ENCODE data around the gene ZNF487.

ZNF487 gene

DNA sequence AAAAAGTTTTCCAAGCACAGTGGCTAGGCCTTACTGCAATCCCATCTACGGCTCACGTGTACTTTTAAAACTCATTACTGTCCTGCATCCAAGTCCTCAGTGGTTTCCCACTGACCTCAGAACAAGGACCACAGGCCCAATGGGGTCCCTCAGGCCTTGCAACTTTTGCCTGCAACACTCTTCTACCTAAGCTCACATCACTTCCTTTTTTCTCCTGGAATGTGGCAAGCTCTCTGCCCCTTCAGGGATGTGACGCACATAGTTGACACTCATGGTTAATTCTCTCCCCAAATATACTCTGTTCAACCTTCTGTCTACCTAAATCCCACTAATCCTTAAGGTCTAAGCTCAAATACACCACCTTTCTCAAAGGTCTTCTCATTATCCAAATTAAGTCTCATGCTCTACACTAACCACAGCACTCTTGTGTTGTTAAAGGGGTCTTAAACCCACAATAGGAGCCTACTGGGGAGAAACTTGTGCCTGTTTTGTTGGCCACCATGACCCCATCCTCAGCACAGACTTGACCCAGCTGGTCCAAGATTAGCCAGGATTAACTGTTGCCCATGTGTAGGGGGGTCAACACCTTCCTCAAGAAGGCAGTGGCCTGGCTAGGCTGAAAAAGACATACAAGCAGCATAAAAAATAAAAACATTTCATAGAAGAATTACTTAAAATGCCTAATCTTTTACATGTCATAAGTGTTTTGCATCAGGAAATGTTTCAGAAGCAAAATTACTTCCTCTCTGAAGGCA lies 43.1 kb upstream of the ZNF487 start:
- Histone ChIP-seq H3K36me3 (peaks cover 61 to 88% (median 83%) of the 10 kb centered on the region in 11 experiments), H3K9ac (peak overlapping the region; percentile 89 to 98 (median 95); a peak in 19 of 22 replicates), H3K4me1 (peaks cover 41 to 76% (median 61%) of the 10 kb centered on the region in 10 experiments), H3K4me3 (peak overlapping the region in 4 of 10 experiments; percentile 73 to 88 (median 80); a peak in 5 of 20 replicates), H3K27me3 (no peaks in the 10 kb centered on the region), H3K4me2 (peak overlapping the region; percentile 85 to 99 (median 95)), H3K9me3 (replicated peaks in 1 of 11) (no peaks in the 10 kb centered on the region), H4K20me1 (peaks cover 88 to 98% (median 96%) of the 10 kb centered on the region in 11 experiments), H3K27ac (peak overlapping the region in 10 of 11 experiments; percentile 89 to 98 (median 96); a peak in 16 of 22 replicates)
- no peak for TF ChIP-seq Cebpa-rat (IDR thresholded peaks at IDR 0.05)

DNA sequence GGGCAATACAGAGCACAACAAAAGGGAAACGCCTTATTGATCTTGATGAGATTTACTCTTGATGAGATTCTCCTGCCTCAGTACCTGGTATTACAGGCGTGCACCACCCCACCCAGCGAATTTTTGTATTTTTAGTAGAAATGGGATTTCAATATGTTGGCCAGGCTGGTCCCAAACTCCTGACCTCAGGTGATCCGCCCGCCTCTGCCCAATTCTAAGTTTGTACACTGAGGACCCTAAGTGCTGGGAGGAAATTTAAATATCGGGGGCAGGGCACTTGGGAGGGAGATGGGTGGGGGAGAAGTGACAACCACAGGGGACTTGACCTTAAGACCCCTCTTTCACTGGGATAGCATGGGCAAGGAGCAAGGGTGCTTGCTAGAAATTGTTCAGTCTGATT lies 42.0 kb upstream of the ZNF487 start:
- H3K36me3 ChIP-seq: peaks cover 59 to 88% (median 83%) of the 10 kb centered on the region in 11 experiments
- H4K20me1 ChIP-seq: peaks cover 88 to 98% (median 96%) of the 10 kb centered on the region in 11 experiments
- no peaks in the 10 kb centered on the region for H3K27me3 ChIP-seq
- peak overlapping the region; percentile 89 to 98 (median 95); a peak in 21 of 22 replicates for H3K9ac ChIP-seq
- peaks cover 52 to 84% (median 71%) of the 10 kb centered on the region in 10 experiments for H3K4me1 ChIP-seq
- H3K27ac ChIP-seq: peak overlapping the region; percentile 89 to 98 (median 96); a peak in 17 of 22 replicates
- H3K4me2 ChIP-seq: peak overlapping the region; percentile 85 to 99 (median 95)
- H3K9me3 ChIP-seq (replicated peaks in 1 of 11): no peaks in the 10 kb centered on the region
- peak overlapping the region; percentile 66 to 88 (median 76); a peak in 19 of 20 replicates for H3K4me3 ChIP-seq
- TF ChIP-seq Cebpa-rat (IDR thresholded peaks at IDR 0.05): no peak

DNA sequence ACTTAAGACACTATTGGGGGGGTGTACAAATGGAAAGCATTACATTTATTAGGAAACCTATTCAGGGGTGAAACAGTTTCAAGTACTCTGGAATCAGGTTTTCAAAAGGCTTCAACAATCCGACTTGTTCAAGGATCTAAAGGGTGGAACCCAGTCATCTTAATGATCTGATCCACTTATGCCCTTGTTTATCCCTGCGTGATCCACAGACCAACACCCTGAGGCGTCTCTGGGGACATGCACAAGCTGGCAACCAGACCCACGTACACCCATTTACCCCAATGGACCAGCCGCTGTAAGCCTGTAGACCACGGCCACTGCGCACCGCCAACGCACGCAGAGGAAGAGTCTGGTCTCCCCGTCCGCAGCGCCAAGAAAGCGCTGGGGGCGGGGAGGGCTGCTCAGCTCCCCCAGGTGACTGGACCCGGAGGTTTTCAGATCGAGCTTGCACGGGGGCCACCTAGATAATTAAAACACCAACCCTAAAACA lies 41.3 kb upstream of the ZNF487 start:
- H3K4me2 ChIP-seq: peak overlapping the region; percentile 85 to 99 (median 95)
- no peaks in the 10 kb centered on the region for H3K27me3 ChIP-seq
- H4K20me1 ChIP-seq: peaks cover 88 to 98% (median 96%) of the 10 kb centered on the region in 11 experiments
- H3K4me1 ChIP-seq: peaks cover 60 to 84% (median 77%) of the 10 kb centered on the region in 10 experiments
- H3K36me3 ChIP-seq: peaks cover 56 to 88% (median 81%) of the 10 kb centered on the region in 11 experiments
- H3K27ac ChIP-seq: peak overlapping the region; percentile 89 to 98 (median 96)
- TF ChIP-seq Cebpa-rat (IDR thresholded peaks at IDR 0.05): no peak
- peak overlapping the region; percentile 66 to 88 (median 76) for H3K4me3 ChIP-seq
- peak overlapping the region; percentile 89 to 98 (median 95) for H3K9ac ChIP-seq
- H3K9me3 ChIP-seq (replicated peaks in 1 of 11): no peaks in the 10 kb centered on the region

DNA sequence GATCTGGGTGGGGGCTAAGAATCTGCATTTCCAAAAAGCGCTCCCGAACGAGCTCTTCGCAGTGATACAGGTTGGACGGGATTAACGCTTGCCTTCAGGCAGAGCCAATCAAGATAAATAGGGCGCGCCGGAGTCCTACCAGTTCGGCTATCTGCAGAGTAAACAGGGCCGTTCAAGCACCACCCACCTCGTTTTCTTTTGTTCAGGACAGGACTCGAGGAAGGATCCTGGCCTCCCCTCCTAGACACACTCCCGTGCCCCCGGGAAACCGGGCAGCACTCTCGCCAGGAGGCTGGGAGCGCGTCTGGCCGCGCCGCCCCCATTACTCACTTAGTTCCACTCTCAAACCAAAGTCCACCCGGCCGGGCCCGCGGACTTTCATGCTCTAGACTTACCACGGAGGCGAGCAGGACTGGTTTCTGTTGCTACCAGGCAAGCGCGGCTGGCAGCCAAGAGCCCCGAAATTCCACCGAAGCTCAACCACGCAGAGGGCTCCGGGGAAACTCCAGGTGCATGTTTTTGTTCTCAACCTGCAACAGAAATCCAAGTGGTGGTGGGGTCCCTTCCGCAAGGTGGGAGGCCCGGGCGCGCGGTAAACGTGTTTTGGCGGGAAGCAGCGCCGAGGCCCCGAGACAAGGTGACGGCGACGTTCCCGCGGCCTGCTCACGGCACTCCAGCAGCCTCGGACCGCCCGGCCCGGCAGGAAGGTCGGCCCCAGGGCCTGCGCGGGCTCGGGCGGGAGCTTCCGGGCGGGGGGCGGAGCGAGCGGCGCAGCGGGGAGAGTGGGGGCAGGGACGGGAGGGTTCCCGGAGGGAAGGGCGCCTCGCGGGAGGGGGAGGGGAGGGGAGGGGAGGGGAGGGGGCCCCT lies 40.6 kb upstream of the ZNF487 start:
- peak overlapping the region; percentile 85 to 100 (median 96) for H3K4me2 ChIP-seq
- peak overlapping the region; percentile 66 to 88 (median 76) for H3K4me3 ChIP-seq
- H3K4me1 ChIP-seq: peaks cover 67 to 86% (median 79%) of the 10 kb centered on the region in 10 experiments
- H4K20me1 ChIP-seq: peaks cover 88 to 98% (median 96%) of the 10 kb centered on the region in 11 experiments
- peak overlapping the region; percentile 89 to 98 (median 95) for H3K9ac ChIP-seq
- no peaks in the 10 kb centered on the region for H3K9me3 ChIP-seq (replicated peaks in 1 of 11)
- peaks cover 49 to 88% (median 81%) of the 10 kb centered on the region in 11 experiments for H3K36me3 ChIP-seq
- TF ChIP-seq Cebpa-rat (IDR thresholded peaks at IDR 0.05): no peak
- peak overlapping the region; percentile 89 to 98 (median 96) for H3K27ac ChIP-seq
- no peaks in the 10 kb centered on the region for H3K27me3 ChIP-seq

DNA sequence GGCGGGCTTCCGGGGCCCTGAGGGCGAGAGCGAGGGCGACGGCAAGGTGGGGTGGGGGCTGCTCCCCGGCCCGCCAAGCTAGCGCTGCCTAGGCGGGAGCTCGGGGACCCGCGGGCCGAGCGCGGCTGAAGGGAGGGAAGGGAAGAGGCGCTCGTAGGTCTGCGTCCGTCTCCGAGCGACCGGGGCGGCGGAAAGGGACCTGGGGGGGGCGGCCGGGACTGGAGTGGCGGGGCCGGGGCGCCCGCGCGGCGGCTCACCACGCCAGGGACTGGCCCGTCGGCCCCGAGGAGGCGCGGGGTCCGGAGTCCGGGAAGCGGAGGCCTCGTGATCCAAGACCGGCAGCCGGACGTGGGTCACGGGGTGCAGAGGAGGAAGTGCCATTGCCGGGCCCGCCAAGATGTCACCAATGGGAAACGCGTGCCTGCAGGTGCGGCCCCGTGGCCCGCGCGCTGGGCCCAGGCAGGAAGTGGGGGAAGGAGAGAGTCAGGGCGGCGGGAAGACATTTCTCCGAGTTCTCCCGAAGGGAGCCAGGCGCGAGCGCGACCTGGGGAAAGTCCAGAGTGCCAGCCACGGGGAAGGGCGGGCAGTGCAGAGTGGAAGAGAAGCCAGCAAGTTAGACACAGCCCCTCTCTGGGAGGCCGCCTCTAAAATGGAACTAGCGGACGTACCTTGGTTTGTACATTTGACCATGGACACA lies 39.8 kb upstream of the ZNF487 start:
- peaks cover 74 to 91% (median 82%) of the 10 kb centered on the region in 10 experiments for H3K4me1 ChIP-seq
- no peak for TF ChIP-seq Cebpa-rat (IDR thresholded peaks at IDR 0.05)

DNA sequence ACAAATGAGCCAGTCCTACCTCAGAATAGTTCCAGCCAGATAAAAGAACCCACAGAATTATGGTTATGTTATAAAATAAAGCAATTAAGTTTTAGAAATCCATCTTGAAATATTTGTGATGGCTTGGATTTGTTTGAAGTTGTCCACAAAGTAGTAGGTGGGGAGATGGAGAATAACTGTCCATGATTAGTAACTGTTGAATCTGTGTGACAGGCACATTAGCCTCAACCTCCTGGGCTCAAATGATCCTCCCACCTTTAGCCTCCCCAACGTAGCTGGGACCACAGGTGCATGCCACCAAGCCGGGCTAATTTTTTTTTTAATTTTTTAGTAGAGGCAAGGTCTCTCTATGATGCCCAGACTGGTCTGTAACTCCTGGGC lies 38.0 kb upstream of the ZNF487 start:
- Histone ChIP-seq H3K9me3 (replicated peaks in 1 of 11) (no peaks in the 10 kb centered on the region), H3K4me2 (peak overlapping the region; percentile 90 to 100 (median 96)), H3K4me1 (peaks cover 77 to 92% (median 85%) of the 10 kb centered on the region in 10 experiments), H3K27ac (peak overlapping the region; percentile 89 to 98 (median 96); a peak in 19 of 22 replicates), H3K36me3 (peaks cover 40 to 88% (median 81%) of the 10 kb centered on the region in 11 experiments), H3K27me3 (no peaks in the 10 kb centered on the region), H4K20me1 (peaks cover 88 to 98% (median 96%) of the 10 kb centered on the region in 11 experiments), H3K9ac (peak overlapping the region; percentile 89 to 98 (median 95); a peak in 21 of 22 replicates), H3K4me3 (peak overlapping the region in 9 of 10 experiments; percentile 66 to 85 (median 73); a peak in 15 of 20 replicates)
- no peak for TF ChIP-seq Cebpa-rat (IDR thresholded peaks at IDR 0.05)

More for the DNA sequence above, 39.8 kb upstream of the ZNF487 start:
- Histone ChIP-seq H3K27me3 (no peaks in the 10 kb centered on the region), H4K20me1 (peaks cover 88 to 98% (median 96%) of the 10 kb centered on the region in 11 experiments), H3K4me2 (peak overlapping the region; percentile 90 to 100 (median 96)), H3K9me3 (replicated peaks in 1 of 11) (no peaks in the 10 kb centered on the region), H3K36me3 (peaks cover 45 to 88% (median 81%) of the 10 kb centered on the region in 11 experiments), H3K4me3 (peak overlapping the region; percentile 66 to 88 (median 76)), H3K27ac (peak overlapping the region; percentile 89 to 98 (median 96)), H3K9ac (peak overlapping the region; percentile 89 to 98 (median 95))

DNA sequence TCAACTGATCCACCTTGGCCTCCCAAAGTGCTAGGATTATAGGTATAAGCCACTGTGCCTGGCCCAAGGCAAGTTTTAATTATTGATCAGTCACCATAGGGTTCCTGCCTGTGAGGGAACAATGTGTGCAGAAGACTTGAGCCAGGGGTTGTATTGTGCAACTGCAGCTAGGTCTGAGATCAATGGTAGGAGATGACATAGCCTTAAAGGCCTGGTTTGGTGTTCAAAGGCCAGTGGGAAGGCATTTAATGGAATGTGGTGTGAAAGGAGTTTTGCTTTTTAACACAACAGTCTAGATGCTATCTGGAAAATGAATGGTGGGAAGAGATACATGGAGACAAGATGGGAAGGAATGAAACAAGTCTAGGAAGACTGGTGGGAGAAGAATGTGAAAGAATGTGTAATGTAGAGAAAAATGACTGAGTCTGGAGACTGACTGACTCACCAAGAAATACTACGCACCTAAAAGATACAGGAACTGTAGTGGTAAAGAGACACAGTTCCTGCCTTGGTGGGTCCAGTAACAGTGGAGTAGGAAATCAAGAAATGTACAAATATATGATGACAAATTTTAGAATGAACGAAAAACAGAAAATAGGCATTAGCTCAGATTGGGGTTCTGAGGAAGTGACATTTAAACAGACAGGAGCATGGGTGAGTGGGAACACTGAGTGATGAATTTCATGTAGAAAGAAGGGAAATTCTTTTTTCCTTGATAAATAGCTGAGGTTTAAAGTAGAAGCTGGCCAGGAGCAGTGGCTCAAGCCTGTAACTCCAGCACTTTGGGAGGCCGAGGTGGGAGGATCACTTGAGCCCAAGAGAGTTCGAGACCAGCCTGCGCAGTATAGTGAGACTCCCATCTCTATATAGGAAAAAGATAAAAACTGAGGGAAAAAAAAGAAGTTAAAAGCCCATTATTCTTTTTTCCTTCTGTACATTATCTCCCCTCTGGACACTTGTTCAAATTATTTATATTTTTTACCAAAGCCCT lies 37.3 kb upstream of the ZNF487 start:
- peak overlapping the region; percentile 89 to 98 (median 95); a peak in 21 of 22 replicates for H3K9ac ChIP-seq
- no peaks in the 10 kb centered on the region for H3K9me3 ChIP-seq (replicated peaks in 1 of 11)
- H3K4me3 ChIP-seq: peak overlapping the region in 7 of 10 experiments; percentile 32 to 85 (median 73); a peak in 13 of 20 replicates
- H3K4me2 ChIP-seq: peak overlapping the region; percentile 90 to 100 (median 96)
- peaks cover 88 to 98% (median 96%) of the 10 kb centered on the region in 11 experiments for H4K20me1 ChIP-seq
- H3K4me1 ChIP-seq: peaks cover 77 to 92% (median 85%) of the 10 kb centered on the region in 10 experiments
- TF ChIP-seq Cebpa-rat (IDR thresholded peaks at IDR 0.05): peak in 4 of 11 experiments; percentile 12 to 70 (median 24); a peak in 4 of 22 replicates
- H3K27me3 ChIP-seq: no peaks in the 10 kb centered on the region
- peak overlapping the region in 10 of 11 experiments; percentile 89 to 98 (median 96); a peak in 20 of 22 replicates for H3K27ac ChIP-seq
- peaks cover 39 to 88% (median 81%) of the 10 kb centered on the region in 11 experiments for H3K36me3 ChIP-seq
